Hematopoietic multipotent progenitor cell treated with erythropoietin and hydrocortisone succinate and interleukin-3 and kit ligand, for 8 days (in vitro differentiated cells): Measurements from ENCODE around the gene RASSF7.

Source experiments
- DNase-seq: peaks from one replicate; pipeline ENCODE4 v3.0.0-alpha.2; 2015

Gene RASSF7

DNA sequence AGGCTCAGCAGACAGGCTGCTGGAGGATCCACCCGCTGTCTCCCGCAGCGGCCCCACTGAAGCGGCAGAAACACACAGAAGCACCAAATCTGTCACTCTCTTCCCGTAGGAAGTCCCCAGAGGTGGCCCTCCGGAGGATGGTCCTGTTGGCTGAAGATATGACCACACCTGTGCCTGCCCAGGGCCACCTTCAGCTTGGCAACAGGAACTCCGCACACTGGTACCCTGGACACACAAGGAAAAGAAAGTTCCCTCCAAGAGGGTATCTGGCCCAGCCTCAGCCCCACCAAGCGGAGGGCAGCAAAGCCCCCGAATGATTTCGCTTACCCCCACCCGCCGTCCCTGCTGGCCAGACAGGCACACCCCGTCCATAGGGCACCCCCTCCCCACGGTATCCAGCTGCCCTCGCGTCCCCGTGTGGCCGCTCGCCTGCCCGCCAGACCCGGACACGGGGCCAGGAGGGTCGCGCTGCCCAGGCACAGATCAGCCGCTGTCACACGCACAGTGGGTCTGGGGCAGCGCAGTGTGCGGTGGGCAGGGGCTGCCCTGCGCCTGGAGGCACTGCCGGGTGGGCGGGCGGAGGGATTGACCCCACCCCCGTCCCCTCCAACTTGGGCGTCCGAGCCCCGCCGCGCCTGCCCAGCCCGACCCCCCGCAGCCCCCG, 7.0 kb downstream of the RASSF7 start:
- DNase-seq = no peak

DNA sequence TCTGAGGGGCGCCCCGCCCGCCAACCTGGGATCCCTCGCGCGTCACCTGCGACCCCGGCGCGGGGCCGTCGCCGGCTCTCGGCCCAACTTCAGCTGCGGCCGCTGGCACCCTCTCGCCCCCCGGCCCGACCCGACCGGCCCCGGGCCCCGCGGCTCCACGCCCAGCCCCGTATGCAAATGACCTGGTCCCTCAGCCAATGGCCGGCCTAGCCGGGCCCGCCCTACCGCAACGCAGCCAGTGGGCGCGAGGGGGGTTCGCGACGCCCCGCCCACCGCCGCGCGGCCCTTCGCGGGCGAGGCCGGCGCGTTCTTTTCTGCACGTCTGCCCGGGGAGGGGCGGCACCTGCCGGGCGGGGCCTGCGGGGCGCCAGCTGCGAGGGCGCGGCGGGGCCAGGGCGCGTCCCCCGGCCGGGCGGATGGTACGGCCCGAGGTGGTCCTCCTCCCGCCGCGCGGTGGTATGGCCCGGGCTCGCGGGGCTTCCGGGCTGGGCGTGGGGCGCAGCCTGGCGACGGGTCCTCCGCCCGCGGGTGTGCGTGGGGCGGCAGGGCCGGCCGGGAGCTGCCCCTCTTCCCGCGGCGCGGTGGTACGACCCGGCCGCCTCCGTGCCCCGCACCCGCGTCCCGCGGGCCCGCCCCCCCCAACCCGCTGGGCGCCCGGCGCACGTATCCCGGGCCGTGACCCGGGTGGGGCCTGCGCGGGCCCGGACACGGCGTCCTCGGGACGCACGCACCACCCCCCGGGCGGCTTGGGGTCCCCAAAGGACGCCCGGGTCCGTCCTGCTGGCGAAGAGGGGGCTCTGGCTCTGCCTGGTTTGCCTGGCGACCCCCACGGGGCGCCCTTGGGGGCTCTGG, 7.8 kb downstream of the RASSF7 start:
- DNase-seq = peak; percentile 93

DNA sequence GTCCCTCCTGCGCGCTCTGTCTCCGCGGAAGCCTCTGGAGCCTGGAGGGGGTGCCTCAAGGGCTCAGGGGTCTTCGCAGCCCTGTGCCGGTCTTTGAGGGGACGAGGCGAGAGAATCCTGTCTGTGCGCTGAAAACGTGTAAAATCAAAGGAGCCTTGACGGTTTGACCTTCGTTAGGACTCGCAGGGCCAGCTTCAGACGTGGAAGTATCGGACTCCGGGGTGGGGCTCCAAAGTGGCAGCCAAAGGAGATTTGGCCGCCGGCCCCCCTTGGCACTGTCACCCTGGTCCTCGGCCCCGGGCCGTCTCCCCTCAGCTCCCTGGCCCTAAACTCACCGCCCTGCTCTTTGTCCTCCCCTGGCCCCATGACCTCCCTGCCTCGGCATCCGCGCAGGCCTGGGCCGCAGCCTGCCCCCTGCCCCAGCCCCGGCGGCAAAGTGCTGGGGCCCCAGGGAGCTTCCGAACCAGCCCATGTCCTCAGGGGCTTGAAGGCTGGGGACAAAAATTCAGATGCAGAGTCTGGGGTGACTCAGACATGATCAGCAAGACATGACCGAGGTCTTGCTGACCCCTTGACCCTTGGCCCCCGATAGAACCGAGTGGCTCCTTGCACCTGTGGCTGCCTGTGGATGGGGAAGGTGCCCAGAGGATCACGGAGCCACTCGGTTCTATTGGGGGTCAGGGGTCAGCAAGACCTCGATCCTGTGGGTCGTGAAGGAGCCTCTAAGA, 8.6 kb downstream of the RASSF7 start:
- DNase-seq = no peak

DNA sequence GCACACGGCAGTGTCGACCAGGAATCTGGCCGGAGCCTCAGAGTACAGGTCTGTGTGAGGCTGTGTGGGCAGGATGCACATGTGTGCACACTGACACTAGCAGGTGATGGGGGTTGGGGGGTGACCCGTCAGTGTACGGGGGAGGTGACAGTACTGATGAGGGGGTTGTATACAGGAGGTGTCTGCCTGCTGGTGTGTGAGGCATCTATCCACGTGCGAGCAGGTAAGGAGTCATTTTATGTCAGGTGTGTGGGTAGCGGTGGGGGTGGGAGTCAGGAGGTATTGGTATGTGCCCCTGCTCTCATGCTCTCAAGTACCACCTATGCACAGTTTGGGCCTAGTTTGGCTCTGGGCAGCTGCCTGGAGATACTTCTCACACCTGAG, 11.0 kb downstream of the RASSF7 start:
- no peak for DNase-seq

DNA sequence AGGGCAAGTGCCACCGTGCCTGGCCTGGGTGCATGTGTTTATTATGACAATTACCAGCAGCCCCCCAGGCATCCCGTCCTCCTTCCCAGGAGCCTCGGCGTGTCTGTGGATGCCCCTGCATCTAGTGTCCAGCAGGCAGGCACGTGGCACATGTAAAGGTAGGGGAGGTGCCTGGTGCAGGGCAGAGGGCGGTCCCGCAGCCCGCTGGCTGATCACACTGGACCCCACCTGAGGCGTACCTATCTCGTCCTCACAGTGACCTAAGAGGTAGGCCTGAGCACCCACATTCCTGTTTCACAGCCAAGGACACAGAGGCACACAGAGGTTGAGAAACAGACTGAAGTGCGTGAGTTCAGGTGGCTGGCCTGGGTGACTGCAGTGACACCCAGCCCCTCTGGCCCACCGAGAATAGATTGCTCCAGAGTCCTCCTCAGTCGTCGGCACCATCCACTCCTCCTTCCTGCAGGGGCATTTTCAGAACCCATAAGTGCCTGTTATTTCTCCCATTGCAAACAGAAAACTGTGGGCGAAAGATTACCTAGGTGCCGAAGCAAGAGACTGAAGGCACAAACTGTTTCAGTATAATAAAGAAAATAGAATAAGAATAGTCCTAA, 12.5 kb downstream of the RASSF7 start:
- no peak for DNase-seq

DNA sequence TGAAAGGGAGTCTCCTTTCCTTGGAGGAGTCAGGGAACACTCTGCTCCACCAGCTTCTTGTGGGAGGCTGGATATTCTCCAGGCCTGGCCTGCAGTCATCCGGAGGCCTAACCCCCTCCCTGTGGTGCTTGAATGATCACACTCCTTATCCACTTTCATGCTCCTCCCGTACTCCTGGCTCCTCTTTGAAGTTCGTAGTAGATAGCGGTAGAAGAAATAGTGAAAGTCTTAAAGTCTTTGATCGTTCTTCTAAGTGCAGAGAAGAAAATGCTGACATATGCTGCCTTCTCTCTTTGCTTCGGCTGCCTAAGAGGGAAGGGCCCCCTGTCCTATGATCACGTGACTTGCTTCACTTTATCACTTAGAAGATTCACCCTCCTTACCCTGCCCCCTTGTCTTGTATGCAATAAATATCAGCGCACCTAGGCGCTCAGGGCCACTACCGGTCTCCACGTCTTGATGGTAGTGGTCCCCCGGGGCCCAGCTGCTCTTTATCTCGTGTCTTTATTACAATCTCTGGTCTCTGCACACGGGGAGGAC, 13.3 kb downstream of the RASSF7 start:
- DNase-seq = peak; percentile 40

DNA sequence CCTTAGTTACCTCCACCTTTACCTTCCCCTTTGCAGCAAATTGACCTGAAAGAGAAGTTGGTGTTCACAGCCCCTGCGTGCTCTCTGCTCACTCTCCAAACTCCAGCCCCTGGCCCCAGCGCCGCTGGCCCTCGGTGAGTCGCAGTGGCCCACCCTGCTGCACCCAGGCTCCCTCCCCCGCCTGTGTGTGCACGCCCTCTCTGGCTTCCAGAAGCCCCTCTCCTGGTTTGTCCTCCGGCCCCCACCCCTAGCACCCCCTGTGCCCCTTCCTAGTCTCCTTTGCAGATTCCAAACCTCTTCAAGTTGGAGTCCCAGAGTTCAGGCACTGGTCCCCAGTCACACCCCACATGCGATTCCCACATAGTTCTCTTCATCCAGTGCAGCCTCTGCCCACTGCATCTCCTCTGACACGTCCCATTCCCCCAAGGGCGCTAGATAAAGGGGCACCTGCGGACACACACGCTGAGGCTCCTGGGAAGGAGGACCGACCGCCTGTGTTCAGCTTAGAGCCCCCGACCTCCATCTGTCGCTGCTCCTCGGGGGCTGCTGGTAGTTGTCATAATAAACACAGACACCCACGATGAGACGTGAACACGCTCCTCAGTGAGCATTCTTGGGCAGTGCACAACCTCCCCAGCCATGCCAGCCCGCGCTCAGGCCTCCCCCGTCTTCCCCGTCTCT, 14.0 kb downstream of the RASSF7 start:
- DNase-seq = no peak

- peak; percentile 57 for DNase-seq
Observed at GRCh38 chr11:575313-575995, 14.7 kb downstream of the RASSF7 start.

- DNase-seq = peak; percentile 94
Observed at GRCh38 chr11:575996-576768, 15.4 kb downstream of the RASSF7 start, which contains the start of gene PHRF1. Gene PHRF1 (plus strand): TSS chr11:576470. CDS start chr11:581513, 5,043 bp downstream.

DNA sequence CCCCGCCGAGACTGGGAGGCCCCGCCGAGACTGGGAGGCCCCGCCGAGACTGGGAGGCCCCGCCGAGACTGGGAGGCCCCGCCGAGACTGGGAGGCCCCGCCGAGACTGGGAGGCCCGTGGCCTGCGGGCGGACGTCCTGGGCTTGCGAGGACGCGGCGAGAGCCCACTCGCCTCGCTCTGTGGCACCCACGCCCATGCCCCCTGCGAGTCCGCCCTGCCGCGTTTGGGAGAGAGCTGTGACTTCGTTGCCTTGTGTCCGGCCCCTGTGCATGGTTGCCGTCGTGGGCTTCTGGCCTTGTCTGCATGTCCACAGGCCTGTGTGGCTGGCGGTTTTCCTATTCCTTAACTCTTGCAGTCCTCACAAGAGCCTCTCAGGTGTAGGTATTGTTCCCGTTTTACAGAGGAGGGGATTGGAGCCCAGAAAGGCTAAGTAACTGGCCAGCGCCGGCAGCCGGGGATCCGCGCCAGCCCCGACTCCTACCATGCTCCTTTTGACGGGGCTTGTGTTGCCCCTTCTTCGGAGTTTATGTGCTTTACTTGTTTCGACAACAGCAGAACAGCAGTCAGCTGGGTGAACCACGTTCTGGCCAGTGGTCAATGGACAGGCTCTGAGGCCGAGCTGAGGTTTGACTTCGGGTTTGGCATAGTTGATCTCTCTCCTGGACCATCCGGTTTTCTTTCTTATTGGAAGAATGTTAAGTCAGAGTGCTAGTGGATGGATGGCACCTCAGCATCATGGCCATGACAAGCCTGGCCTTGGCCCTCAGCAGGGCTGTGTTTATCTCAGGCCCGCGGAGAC, 16.2 kb downstream of the RASSF7 start:
- no peak for DNase-seq

- DNase-seq = no peak
Observed at GRCh38 chr11:577611-577894, 16.8 kb downstream of the RASSF7 start.

- DNase-seq = no peak
Observed at GRCh38 chr11:578276-579035, 17.7 kb downstream of the RASSF7 start.

GRCh38 chr11:579830-580601, 19.2 kb downstream of the RASSF7 start:
- DNase-seq = no peak

DNA sequence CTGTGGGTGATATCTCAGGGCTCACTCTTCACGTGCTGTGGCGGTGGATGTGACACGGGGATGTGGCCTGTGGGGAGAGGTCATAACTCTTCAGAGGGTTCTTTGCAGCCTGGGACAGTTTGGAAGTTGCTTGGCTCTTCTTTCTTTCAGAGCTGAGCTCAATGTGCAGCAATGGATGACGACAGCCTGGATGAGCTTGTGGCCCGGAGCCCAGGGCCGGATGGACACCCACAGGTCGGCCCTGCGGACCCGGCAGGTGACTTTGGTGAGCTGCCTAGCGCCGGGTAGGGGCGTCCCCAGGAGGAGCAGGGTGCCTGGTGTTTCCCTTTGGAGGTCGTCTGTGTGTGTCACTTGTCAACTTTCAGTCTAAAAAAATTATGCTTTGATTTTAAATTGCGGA, 20.6 kb downstream of the RASSF7 start:
- DNase-seq = no peak

DNA sequence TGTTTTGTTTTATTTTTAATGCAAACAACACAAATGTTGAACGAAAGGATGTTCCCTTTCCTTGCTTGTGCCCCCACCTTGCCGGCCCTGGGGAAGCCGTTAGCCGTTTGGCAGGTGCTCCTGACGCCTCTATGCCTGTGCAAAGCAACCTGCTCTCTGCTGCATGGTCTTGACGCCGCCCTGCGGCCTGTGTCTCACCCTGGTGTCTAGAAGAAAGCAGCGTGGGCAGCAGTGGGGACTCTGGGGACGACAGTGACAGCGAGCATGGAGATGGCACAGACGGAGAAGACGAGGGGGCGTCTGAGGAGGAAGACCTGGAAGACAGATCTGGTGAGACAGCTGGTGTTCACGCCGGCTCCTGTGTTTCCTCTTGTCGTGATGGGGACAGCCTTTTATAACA, 21.0 kb downstream of the RASSF7 start:
- DNase-seq = no peak

- DNase-seq = no peak
Observed at GRCh38 chr11:584287-584686, 23.5 kb downstream of the RASSF7 start.

DNA sequence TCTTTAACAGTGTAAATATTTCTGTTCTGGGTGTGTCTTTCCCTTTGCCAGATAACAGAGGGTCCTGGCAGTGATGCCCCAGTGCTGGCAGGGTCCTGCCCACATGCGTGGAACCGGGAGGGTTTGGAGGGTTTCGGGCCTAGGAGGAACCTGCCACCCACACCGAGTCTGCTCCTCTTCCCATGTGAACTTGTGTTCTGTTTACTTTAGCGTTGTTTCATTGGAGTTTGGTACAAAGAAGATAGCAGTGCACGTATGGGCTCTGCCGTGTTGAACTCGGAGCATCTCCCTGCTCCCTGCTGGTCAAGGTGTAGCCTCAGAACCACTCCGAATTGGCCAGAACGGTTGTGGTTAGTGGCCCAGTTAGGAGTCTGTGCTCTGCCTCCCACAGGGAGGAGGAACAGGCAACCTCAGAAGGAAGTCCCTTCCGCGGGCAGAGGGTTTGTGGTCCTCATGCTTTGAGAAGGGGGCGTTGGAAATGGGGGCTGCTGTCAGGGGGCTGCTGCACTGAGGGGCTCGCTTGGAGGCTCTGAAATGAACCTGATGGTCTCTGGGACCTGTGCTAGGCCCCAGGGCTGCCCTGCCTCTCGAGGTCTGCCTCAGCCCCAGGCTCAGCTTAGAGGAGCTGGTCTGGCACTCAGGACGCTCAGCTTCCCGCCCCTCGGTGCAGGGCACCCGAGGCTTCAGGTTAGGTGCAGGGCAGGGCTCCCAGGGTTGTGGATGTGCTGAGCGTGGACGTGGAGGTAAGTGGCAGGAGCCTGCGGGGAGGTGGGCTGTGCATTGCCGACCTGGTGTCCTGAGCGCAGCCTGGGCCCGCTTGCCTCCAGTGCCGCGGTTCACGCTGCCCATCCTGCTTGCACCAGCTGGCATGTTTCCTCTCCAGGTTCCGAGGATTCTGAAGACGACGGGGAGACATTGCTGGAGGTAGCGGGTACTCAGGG, 25.9 kb downstream of the RASSF7 start:
- no peak for DNase-seq

DNA sequence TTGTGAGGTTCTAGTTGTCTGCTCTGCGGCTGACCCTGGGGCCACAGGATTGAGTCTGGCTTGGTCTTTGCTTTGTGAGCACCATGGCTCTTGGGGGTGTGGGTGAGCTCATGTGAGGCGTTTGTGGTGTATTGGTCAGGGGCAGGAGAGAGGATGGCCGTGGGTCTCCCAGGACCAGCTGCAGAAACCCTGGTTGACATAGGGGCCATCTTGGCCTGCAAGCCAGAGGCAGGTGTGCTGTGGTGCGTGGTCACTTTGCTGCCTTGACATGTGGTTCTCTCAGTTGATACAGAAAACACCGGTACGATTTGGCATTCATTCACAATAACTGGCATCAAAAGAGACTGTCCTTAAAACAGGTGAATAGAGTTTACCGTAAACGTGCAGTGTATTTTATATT, 26.8 kb downstream of the RASSF7 start:
- no peak for DNase-seq
